ENCODE measurements around the gene WSCD1.

- no peak for TF ChIP-seq POLR2A (IDR thresholded peaks at IDR 0.05)
- no peak for TF ChIP-seq EP300 (IDR thresholded peaks at IDR 0.05)
Observed at GRCh38 chr17:6085812-6086211, 15.6 kb downstream of the WSCD1 start.

All from ovary (tissue), 1 donor.